Measurements from ENCODE around the gene COL6A3. TPM values are rescaled to one million over a fixed set of nuclear protein-coding genes. Genes with fewer than 3 reads are reported as not detected.

Gene COL6A3
- total RNA-seq, 1 experiment from 2014 or later, result 0.57 TPM

GRCh38 chr2:237432484-237433092 lies 18.6 kb upstream of the COL6A3 start:
- Histone ChIP-seq H3K36me3 (ENCODE audit: low read depth) (no peaks in the 10 kb centered on the region), H3K4me1 (replicated peaks; ENCODE audit: insufficient read depth) (peaks cover 34% of the 10 kb centered on the region), H3K27ac (peak overlapping the region; percentile 76), H3K4me2 (peak overlapping the region; percentile 68), H3K9me2 (ENCODE audit: insufficient read depth) (no peaks in the 10 kb centered on the region), H3K9me3 (ENCODE audit: insufficient read depth, low read depth) (0 out of 2 replicates have a peak, but pooled peaks cover 4% of the 10 kb centered on the region), H3K4me3 (peak overlapping the region; percentile 22; the same call in 1 of the 2 replicates), H2AFZ (peak overlapping the region; percentile 58; the same call in 1 of the 2 replicates), H4K20me1 (ENCODE audit: insufficient read depth) (no peaks in the 10 kb centered on the region), H3K79me2 (ENCODE audit: low read depth) (no peaks in the 10 kb centered on the region), H3F3A (ENCODE audit: insufficient read depth, low read depth) (peaks cover 27% of the 10 kb centered on the region), H3K27me3 (ENCODE audit: insufficient read depth, low read depth) (no peaks in the 10 kb centered on the region)
- TF ChIP-seq EZH2 (IDR thresholded peaks at IDR 0.05; ENCODE audit: low read depth), result no peak
- no peak; the same call in 1 of the 2 replicates for TF ChIP-seq CTCF (conservative IDR thresholded peaks at IDR 0.05)
- CTCF ChIA-PET, result interaction anchor here (0.6 to 1.4 kb wide), 3 partner anchors 11 to 68 kb away, joined by 3 to 5 read pairs (median 3); no protein-coding TSS in a partner anchor
- POLR2A ChIA-PET (ENCODE audit: unreplicated experiment), result no interaction called here
- intact Hi-C loops (cut with micrococcal nuclease; ENCODE audit: unreplicated experiment), result loop anchor here (2.0 kb wide), 1 partner anchor 32 kb away; no protein-coding TSS in a partner anchor
- DNase-seq, result peak; percentile 64 to 94
- no TSS peak for BruUV-seq (replicated peaks)

DNA sequence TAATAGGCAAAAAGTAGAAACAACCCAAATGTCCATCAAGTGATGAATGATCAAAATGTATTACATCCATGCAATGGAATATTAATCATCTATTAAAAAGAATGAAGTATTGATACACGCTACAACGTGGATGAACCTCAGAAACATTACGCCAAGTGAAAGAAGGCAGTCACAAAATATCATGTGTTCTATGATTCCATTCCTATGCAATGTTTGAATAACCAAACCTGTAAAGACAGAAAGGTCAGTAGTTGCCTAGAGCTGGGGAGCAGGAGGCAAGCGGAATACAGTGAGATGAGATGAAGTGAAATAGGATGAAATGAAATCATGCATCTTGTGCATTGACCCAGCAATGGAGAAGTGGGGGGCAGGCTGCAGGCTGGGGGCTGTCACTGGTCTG lies 17.9 kb upstream of the COL6A3 start:
- H2AFZ ChIP-seq, result no peak overlapping the region
- intact Hi-C loops (cut with micrococcal nuclease; ENCODE audit: unreplicated experiment), result loop anchor here (2.0 kb wide), 1 partner anchor 33 kb away; no protein-coding TSS in a partner anchor
- H3K9me2 ChIP-seq (ENCODE audit: insufficient read depth), result no peaks in the 10 kb centered on the region
- ChIA-PET POLR2A (ENCODE audit: unreplicated experiment) (no interaction called here), CTCF (interaction anchor here (1.3 kb wide), 1 partner anchor 10 kb away, joined by 8 read pairs; no protein-coding TSS in a partner anchor)
- H3K4me1 ChIP-seq (replicated peaks; ENCODE audit: insufficient read depth), result peaks cover 34% of the 10 kb centered on the region
- H3K27me3 ChIP-seq (ENCODE audit: insufficient read depth, low read depth), result no peaks in the 10 kb centered on the region
- BruUV-seq (replicated peaks), result no TSS peak
- H3K27ac ChIP-seq, result peak overlapping the region; percentile 76
- DNase-seq, result no peak
- peak overlapping the region; percentile 68 for H3K4me2 ChIP-seq
- H3K79me2 ChIP-seq (ENCODE audit: low read depth), result no peaks in the 10 kb centered on the region
- H3K9me3 ChIP-seq (ENCODE audit: insufficient read depth, low read depth), result 0 out of 2 replicates have a peak, but pooled peaks cover 4% of the 10 kb centered on the region
- peaks cover 27% of the 10 kb centered on the region for H3F3A ChIP-seq (ENCODE audit: insufficient read depth, low read depth)
- TF ChIP-seq EZH2 (IDR thresholded peaks at IDR 0.05; ENCODE audit: low read depth) (no peak), CTCF (conservative IDR thresholded peaks at IDR 0.05) (no peak)
- no peak overlapping the region for H3K4me3 ChIP-seq
- no peaks in the 10 kb centered on the region for H3K36me3 ChIP-seq (ENCODE audit: low read depth)
- no peaks in the 10 kb centered on the region for H4K20me1 ChIP-seq (ENCODE audit: insufficient read depth)

GRCh38 chr2:237431372-237431771 lies 17.4 kb upstream of the COL6A3 start:
- Histone ChIP-seq H4K20me1 (ENCODE audit: insufficient read depth) (no peaks in the 10 kb centered on the region), H3K4me3 (no peak overlapping the region), H3K9me3 (ENCODE audit: insufficient read depth, low read depth) (0 out of 2 replicates have a peak, but pooled peaks cover 4% of the 10 kb centered on the region), H3K4me1 (replicated peaks; ENCODE audit: insufficient read depth) (peaks cover 34% of the 10 kb centered on the region), H3K9me2 (ENCODE audit: insufficient read depth) (no peaks in the 10 kb centered on the region), H3K79me2 (ENCODE audit: low read depth) (no peaks in the 10 kb centered on the region), H3K4me2 (no peak overlapping the region), H3F3A (ENCODE audit: insufficient read depth, low read depth) (peaks cover 27% of the 10 kb centered on the region), H3K27ac (peak overlapping the region; percentile 76), H3K27me3 (ENCODE audit: insufficient read depth, low read depth) (no peaks in the 10 kb centered on the region), H2AFZ (no peak overlapping the region), H3K36me3 (ENCODE audit: low read depth) (no peaks in the 10 kb centered on the region)
- intact Hi-C loops (cut with micrococcal nuclease; ENCODE audit: unreplicated experiment), result no loop called here
- TF ChIP-seq CTCF (conservative IDR thresholded peaks at IDR 0.05), result no peak
- TF ChIP-seq EZH2 (IDR thresholded peaks at IDR 0.05; ENCODE audit: low read depth), result no peak
- CTCF ChIA-PET, result interaction anchor here (1.3 kb wide), 1 partner anchor 10 kb away, joined by 8 read pairs; no protein-coding TSS in a partner anchor
- no TSS peak for BruUV-seq (replicated peaks)
- DNase-seq, result no peak
- POLR2A ChIA-PET (ENCODE audit: unreplicated experiment), result no interaction called here

All from PC-9 (cell line).